Epithelial cell of esophagus (primary cell): Measurements from ENCODE around the gene WDR64.
"Not testable (repeated sequence)": the region's sequence is repeated elsewhere in the genome, so short reads cannot be mapped to it uniquely, and the experiment has no call there.

ENCODE experiments used
- DNase-seq: peaks from one replicate; pipeline ENCODE4 v3.0.0; 2010; ENCODE audit warnings: low read depth
- H3K4me3 ChIP-seq: 2 replicates; pipeline ENCODE4 v1.5.1; 2011; ENCODE audit warnings: mild to moderate bottlenecking, low read length, control low read depth
- CTCF ChIP-seq: IDR thresholded peaks from 2 replicates; pipeline ENCODE4 v1.5.1; 2011; ENCODE audit warnings: low read depth, mild to moderate bottlenecking, low read length, control low read depth, inconsistent platforms; ENCODE audit not compliant: insufficient read depth; ENCODE audit errors: missing control alignments

The WDR64 gene

GRCh38 chr1:241787691-241788090 lies 135.6 kb downstream of the WDR64 start:
- no peak for TF ChIP-seq CTCF
- DNase-seq: no peak
- H3K4me3 ChIP-seq: no peak overlapping the region

- H3K4me3 ChIP-seq: no peak overlapping the region
- no peak for TF ChIP-seq CTCF
- no peak for DNase-seq
Measured at GRCh38 chr1:241789061-241789460, 137.0 kb downstream of the WDR64 start.

- peak; percentile 8 for DNase-seq
- no peak overlapping the region for H3K4me3 ChIP-seq
- TF ChIP-seq CTCF: no peak
Measured at GRCh38 chr1:241799416-241799815, 147.3 kb downstream of the WDR64 start.

- DNase-seq: no peak
- TF ChIP-seq CTCF: no peak
- H3K4me3 ChIP-seq: no peak overlapping the region
Measured at GRCh38 chr1:241800640-241801039, 148.6 kb downstream of the WDR64 start.

GRCh38 chr1:241802863-241803262 lies 150.8 kb downstream of the WDR64 start:
- DNase-seq: peak; percentile 88
- no peak for TF ChIP-seq CTCF
- no peak overlapping the region for H3K4me3 ChIP-seq

GRCh38 chr1:241804706-241805105 lies 152.6 kb downstream of the WDR64 start:
- not testable (repeated sequence) for DNase-seq, H3K4me3 ChIP-seq

GRCh38 chr1:241808265-241808664 lies 156.2 kb downstream of the WDR64 start:
- H3K4me3 ChIP-seq: no peak overlapping the region
- no peak for DNase-seq
- TF ChIP-seq CTCF: no peak
